HT-29 (cell line): Measurements from ENCODE around the gene GBGT1. TPM values are rescaled to one million over a fixed set of nuclear protein-coding genes. Genes with fewer than 3 reads are reported as not detected.
"Not testable (repeated sequence)": the region's sequence is repeated elsewhere in the genome, so short reads cannot be mapped to it uniquely, and the experiment has no call there.

Source experiments
- DNase-seq: peaks from one replicate; pipeline ENCODE4 v3.0.0-alpha.2; 2015; ENCODE audit warnings: low spot score
- total RNA-seq: library from RNA; depleted of rRNA; stranded (reverse); fragments of >200 nt; shearing (Covaris generic); gene quantifications from 2 replicates; pipeline ENCODE4 v1.2.3, GENCODE V29; 2014; rRNA removed

The GBGT1 gene
- not detected in 2 replicates for total RNA-seq

DNA sequence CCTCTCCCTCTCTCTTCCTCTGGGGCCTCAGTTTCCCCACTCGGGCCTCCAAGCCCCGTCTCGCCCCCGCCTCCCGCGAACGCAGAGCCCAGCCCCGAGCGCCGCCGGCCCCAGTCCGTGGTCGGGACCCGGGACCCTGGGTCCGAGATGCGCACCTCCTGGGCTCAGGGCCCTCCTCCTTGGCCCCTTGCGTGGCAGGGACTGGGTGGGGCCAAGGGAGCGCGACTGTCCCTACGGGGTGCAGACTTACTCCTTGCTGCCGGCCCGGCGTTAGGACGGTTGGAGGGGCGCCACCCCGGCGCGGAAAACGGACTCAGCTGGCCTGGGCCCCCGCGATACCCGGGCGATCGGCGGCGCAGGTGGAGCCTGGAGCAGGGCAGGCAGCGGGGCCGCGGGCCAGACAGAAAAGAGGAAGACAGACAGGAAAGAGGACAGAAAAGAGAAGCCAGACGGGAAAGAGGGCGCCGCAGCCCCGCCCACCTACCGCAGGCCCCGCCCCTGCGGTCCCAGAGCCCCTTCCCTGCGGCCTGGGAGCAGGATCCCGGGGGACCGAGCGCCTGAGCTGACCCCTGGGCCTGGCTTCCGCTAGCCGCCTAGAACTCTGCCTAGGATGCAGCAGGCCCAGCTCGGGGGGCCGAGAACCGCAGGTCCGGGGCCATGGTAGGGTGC lies at the start of gene GBGT1:
TSS of gene GBGT1 (minus strand) at position 411 of the 669 bp plus-strand sequence. CDS start 1,502 bp downstream, outside the sequence.
- no peak for DNase-seq

GRCh38 chr9:133210609-133211008 lies 46.9 kb upstream of the GBGT1 start:
- no peak for DNase-seq

DNA sequence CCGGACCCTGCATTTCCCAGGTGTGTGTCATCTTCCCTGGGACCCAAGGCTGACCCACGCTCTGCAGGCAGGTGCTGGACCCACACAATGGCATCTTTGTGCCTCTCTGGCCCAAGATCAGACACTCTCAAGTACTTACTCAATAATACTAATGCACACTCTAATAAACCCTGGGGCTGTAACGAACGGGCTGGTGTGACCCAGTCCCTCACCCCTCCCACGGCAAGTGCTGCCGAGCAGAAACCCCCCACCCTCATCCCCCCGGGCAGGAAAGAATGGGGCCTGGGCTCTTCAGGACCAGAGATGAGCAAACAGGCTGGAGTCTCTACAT lies 46.5 kb upstream of the GBGT1 start:
- peak; percentile 8 for DNase-seq

GRCh38 chr9:133209327-133210201 lies 45.9 kb upstream of the GBGT1 start:
- DNase-seq, result not testable (repeated sequence)

- DNase-seq, result not testable (repeated sequence)
Observed at GRCh38 chr9:133208880-133209300, 45.2 kb upstream of the GBGT1 start, which contains the start of gene OBP2B. OBP2B (minus strand) TSS chr9:133209250; CDS start chr9:133209199, 51 bp downstream.

GRCh38 chr9:133208171-133208879 lies 44.6 kb upstream of the GBGT1 start:
- not testable (repeated sequence) for DNase-seq

- no peak for DNase-seq
Observed at GRCh38 chr9:133207540-133208170, 43.9 kb upstream of the GBGT1 start.

DNA sequence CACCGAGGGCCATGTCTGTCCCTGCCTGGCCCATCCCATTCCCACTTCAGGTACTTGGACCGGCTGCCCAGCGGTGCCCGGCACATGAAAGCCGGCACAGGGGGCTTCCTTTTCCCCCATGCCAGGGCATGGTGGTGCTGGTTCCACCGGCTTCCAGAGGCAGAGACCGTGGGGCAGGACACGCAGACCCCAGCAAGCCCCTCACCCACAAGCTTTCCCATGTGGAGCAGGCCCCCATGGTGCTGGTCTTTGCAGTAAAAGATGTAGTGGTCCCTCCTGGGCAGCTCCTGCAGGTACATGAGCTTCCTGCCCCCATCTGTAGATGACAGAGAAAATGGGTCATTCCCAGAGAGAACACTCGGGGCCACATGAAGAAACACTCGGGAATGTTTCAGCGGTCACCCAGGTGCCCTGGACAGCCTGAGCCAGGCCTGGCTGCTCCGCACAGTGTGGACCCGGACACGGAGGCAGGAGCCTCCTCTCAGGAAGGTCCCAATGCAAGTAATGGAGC lies 43.4 kb upstream of the GBGT1 start:
- no peak for DNase-seq

DNA sequence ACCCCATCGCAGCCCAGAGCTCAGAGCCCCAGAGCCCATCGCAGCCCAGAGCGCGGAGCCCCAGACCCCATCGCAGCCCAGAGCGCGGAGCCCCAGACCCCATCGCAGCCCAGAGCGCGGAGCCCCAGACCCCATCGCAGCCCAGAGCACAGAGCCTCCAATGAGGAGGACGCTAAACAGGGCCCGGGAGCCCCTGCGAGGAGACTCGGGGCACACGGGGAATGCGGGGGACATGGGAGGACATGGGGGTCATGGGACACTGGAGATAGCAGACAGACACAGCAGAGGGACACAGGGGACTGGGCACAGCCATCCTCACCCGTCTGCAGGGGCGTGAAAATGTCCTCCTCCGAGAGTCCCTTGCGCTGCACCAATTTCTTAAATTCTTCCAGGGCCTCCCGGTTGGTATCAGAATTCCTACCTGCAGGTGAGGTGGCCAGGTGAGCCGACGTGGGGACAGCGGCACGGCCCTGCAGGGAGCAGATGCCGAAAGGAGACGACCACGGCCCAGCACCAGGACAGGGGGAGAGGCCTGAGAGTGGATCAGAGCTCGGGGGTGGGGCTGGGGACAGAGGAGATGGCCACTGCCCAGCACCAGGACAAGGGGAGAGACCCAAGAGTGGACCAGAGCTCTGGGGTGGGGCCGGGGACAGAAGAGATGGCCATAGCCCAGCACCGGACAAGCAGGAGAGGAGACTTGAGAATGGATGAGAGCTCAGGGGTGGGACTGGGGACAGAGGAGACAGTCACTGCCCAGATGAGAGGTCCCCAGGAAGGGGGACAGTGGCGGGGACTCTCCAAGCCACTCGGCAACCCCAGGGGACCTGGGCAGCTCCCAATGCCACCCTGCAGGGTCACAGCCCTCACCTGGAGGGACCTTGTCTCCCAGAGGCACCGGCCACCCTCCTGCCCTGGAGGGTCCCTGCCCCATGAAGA lies 42.5 kb upstream of the GBGT1 start:
- no peak for DNase-seq

GRCh38 chr9:133205481-133205887 lies 41.8 kb upstream of the GBGT1 start:
- DNase-seq, result not testable (repeated sequence)

- no peak for DNase-seq
Observed at GRCh38 chr9:133204993-133205336, 41.3 kb upstream of the GBGT1 start.

DNA sequence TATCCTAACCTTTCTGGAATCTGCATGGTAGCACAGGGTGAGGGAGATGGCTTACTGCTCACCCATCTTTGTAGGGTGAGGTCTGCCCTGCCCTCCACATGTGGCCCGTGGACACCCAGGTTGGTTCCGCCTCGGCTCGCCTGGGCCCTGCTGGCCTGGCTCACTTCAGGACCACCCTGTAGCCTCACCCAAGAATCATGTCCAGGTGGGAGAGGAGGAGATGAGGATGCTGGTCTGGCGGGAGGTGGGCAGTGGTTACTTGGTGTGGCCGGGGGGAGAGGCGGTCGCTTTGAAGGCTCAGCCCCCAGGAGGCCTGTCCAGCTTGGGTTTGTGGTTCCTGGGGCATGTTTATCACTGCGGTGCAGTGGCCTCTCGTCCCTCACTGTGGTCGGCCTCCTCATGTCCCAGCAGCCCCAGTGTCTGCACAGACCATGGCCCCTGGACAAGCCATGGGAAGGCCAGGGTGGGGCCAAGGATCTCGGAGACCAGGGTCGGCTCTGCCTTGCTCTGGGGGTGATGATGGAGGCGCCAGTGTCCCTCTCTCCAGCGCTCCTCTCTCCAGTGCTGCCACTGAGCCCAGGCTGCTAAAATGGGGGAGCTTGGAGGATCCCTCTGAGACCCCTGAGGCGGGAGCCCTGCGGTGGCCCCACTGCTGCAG lies 40.8 kb upstream of the GBGT1 start:
- DNase-seq, result no peak

DNA sequence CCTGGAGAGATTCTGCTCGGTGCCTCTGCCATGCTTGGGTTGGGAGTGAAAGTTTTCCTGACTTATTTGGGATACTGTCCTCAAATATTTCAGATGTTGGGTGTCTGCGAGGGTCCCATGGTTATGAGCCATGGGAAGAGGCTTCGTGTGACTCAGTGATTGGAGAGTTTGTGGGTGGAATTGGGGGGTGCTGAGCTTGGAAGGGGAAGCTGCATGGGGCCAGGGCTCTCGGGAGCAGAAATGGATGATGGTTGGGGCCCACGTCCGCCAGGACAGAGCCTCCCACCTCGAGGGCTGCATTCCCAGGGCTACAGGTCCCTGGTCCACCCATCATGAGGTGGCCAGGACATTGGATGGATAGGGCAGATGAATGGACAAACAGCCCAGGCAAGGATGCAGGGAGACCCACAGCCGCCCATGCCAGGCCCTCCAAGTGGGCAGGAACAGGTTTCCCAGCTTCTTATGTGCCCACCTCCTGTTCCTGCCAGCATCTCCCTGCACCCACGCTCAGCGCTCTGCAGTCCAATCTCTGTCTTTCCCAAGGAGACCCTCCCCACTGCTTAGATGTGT lies 39.9 kb upstream of the GBGT1 start:
- no peak for DNase-seq

- DNase-seq, result no peak
Observed at GRCh38 chr9:133202688-133203453, 39.2 kb upstream of the GBGT1 start.

- no peak for DNase-seq
Observed at GRCh38 chr9:133202145-133202513, 38.4 kb upstream of the GBGT1 start.

- DNase-seq, result no peak
Observed at GRCh38 chr9:133201424-133202144, 37.9 kb upstream of the GBGT1 start.

DNA sequence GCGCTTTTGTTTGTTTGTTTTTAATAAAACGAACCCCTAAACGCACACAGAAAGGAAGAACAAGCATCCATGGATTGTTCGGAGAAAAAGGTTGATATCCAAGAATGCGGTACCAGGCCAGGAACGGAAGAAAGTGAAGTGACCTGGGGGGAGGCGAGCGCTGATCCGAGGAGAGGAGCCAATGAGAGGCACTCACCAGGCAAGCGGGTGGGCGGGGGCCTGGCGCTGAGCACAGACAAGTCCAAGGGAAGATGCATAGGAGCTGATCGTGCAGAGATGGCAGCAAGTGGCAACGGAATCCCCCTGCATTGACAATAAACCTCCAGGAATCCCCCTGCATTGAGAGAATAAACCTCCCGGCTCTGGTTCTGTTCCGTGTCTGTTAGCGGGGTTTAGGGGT lies 36.9 kb upstream of the GBGT1 start:
- DNase-seq, result no peak
